SK-N-SH (cell line): ENCODE measurements around the gene PICALM. TPM values are rescaled to one million over a fixed set of nuclear protein-coding genes. Genes with fewer than 3 reads are reported as not detected.

ENCODE experiments used
- CTCF ChIA-PET: fragments of 300-600, 350-600 bp; formaldehyde crosslinking; extraction: SDS; loops from one replicate; lab custom pipeline; 2021; lab: Yijun Ruan, JAX
- POLR2A ChIA-PET: fragments of 350-600 bp; sonication (Branson Sonifier 250); formaldehyde crosslinking; extraction: SDS; loops from one replicate; lab custom pipeline; 2020; ENCODE audit warnings: antibody characterized with exemption, inconsistent platforms; lab: Yijun Ruan, JAX
- DNase-seq: peaks from one replicate; pipeline ENCODE4 v3.0.0; 2012
- H2AFZ ChIP-seq: fragments of 200-600 bp; sonication (generic); 2 replicates; pipeline ENCODE4 v1.8.1; 2016; ENCODE audit warnings: antibody characterized with exemption, mild to moderate bottlenecking, low read depth
- H3F3A ChIP-seq: fragments of 200-600 bp; sonication (generic); replicated peaks from 2 replicates; pipeline ENCODE3; 2016; ENCODE audit warnings: antibody characterized with exemption, mild to moderate bottlenecking; ENCODE audit not compliant: insufficient read depth
- H3K27ac ChIP-seq, 2 experiments: fragments of 200-500 bp in 1 of 2; fragments of 200-600 bp in 1 of 2; sonication (Bioruptor generic) in 1 of 2; sonication (generic), shearing (Covaris generic) in 1 of 2; 2 replicates each; pipeline versions ENCODE4 v1.5.1 to v1.6.1; 2014 to 2016; ENCODE audit warnings: low read depth in 2 of 2, inconsistent platforms in 1 of 2, low read length in 1 of 2, mild to moderate bottlenecking in 1 of 2, mixed read lengths in 1 of 2
- H3K27me3 ChIP-seq: fragments of 200-600 bp; sonication (generic), shearing (Covaris generic); 2 replicates; pipeline ENCODE4 v1.6.1; 2016; ENCODE audit warnings: mixed run types; ENCODE audit not compliant: insufficient read depth
- H3K36me3 ChIP-seq, 2 experiments: fragments of 200-500 bp in 1 of 2; fragments of 200-600 bp in 1 of 2; sonication (Bioruptor generic) in 1 of 2; sonication (generic) in 1 of 2; replicated peaks in 1 of 2; 2 replicates each; pipeline versions ENCODE3 to v1.5.1; 2014 to 2016; ENCODE audit warnings: low read length in 1 of 2, mild to moderate bottlenecking in 1 of 2; ENCODE audit not compliant: insufficient read depth in 2 of 2, control insufficient read depth in 1 of 2
- H3K4me1 ChIP-seq, 2 experiments: fragments of 200-500 bp in 1 of 2; fragments of 200-600 bp in 1 of 2; sonication (Bioruptor generic) in 1 of 2; sonication (generic), shearing (Covaris generic) in 1 of 2; 2 replicates each; pipeline versions ENCODE4 v1.5.1 to v1.6.1; 2014 to 2016; ENCODE audit warnings: low read depth in 1 of 2, low read length in 1 of 2, mixed run types in 1 of 2; ENCODE audit not compliant: insufficient read depth in 2 of 2, control insufficient read depth in 1 of 2
- H3K4me2 ChIP-seq: fragments of 200-600 bp; sonication (generic), shearing (Covaris generic); 2 replicates; pipeline ENCODE4 v1.6.1; 2017; ENCODE audit warnings: mixed run types
- H3K4me3 ChIP-seq, 2 experiments: fragments of 200-500 bp in 1 of 2; fragments of 200-600 bp in 1 of 2; sonication (Bioruptor generic) in 1 of 2; sonication (generic), shearing (Covaris generic) in 1 of 2; 2 replicates each; pipeline versions ENCODE4 v1.5.1 to v1.8.1; 2014 to 2016; ENCODE audit warnings: low read depth in 2 of 2, inconsistent platforms in 1 of 2, low read length in 1 of 2, mild to moderate bottlenecking in 1 of 2, mixed read lengths in 1 of 2, moderate library complexity in 1 of 2
- H3K79me2 ChIP-seq: fragments of 200-600 bp; sonication (generic); 2 replicates; pipeline ENCODE4 v1.8.1; 2017; ENCODE audit warnings: mild to moderate bottlenecking; ENCODE audit not compliant: insufficient read depth
- H3K9ac ChIP-seq: fragments of 200-600 bp; sonication (generic); 2 replicates; pipeline ENCODE4 v1.6.1; 2017; ENCODE audit warnings: mixed run types
- H3K9me2 ChIP-seq: fragments of 200-600 bp; sonication (generic); 2 replicates; pipeline ENCODE4 v1.6.1; 2017; ENCODE audit warnings: mixed run types
- H3K9me3 ChIP-seq: fragments of 200-600 bp; sonication (generic); 2 replicates; pipeline ENCODE4 v1.6.1; 2017; ENCODE audit warnings: mixed run types, mild to moderate bottlenecking, moderate library complexity
- H4K20me1 ChIP-seq: fragments of 200-600 bp; sonication (generic); 2 replicates; pipeline ENCODE4 v1.6.1; 2017; ENCODE audit warnings: mild to moderate bottlenecking, mixed run types; ENCODE audit not compliant: insufficient read depth
- CHD2 ChIP-seq: fragments of 150-350 bp; IDR thresholded peaks from 2 replicates; pipeline ENCODE4 v1.6.1; 2018; ENCODE audit warnings: low read length; ENCODE audit not compliant: partially characterized antibody
- ELF1 ChIP-seq: IDR thresholded peaks from 2 replicates; pipeline ENCODE4 v1.4.0; 2012
- EP300 ChIP-seq, 2 experiments: IDR thresholded peaks; 2 replicates each; pipeline versions ENCODE4 v1.4.0 to v1.6.1; 2012; ENCODE audit warnings: borderline replicate concordance in 1 of 2, low read depth in 1 of 2, low read length in 1 of 2
- EZH2phosphoT487 ChIP-seq: fragments of 200-600 bp; sonication (generic); IDR thresholded peaks from 2 replicates; pipeline ENCODE4 v1.6.1; 2017; ENCODE audit warnings: low read depth, mixed run types, mild to moderate bottlenecking, antibody characterized with exemption, moderate library complexity, borderline replicate concordance
- FOSL2 ChIP-seq: IDR thresholded peaks from 2 replicates; pipeline ENCODE4 v1.4.0; 2012; ENCODE audit warnings: low read depth, mild to moderate bottlenecking, moderate library complexity, borderline replicate concordance
- FOXJ3 ChIP-seq: sonication (generic); formaldehyde crosslinking; IDR thresholded peaks from 2 replicates; pipeline ENCODE4 v1.5.1; 2020; ENCODE audit warnings: mild to moderate bottlenecking, missing genetic modification reagents
- FOXM1 ChIP-seq: IDR thresholded peaks from 2 replicates; pipeline ENCODE4 v1.4.0; 2012; ENCODE audit warnings: low read depth, mild to moderate bottlenecking
- GABPA ChIP-seq: IDR thresholded peaks from 2 replicates; pipeline ENCODE4 v1.4.0; 2012; ENCODE audit warnings: low read depth, mild to moderate bottlenecking
- GATA2 ChIP-seq: sonication (generic); formaldehyde crosslinking; IDR thresholded peaks from 2 replicates; pipeline ENCODE4 v1.5.0; 2020; ENCODE audit warnings: mild to moderate bottlenecking, missing genetic modification reagents
- JUND ChIP-seq: IDR thresholded peaks from 2 replicates; pipeline ENCODE4 v1.4.0; 2012
- MEF2A ChIP-seq: IDR thresholded peaks from 2 replicates; pipeline ENCODE4 v1.4.0; 2012; ENCODE audit warnings: low read depth, borderline replicate concordance
- MXI1 ChIP-seq: IDR thresholded peaks from 2 replicates; pipeline ENCODE4 v1.6.1; 2012; ENCODE audit warnings: mild to moderate bottlenecking, low read depth, low read length, improper control_type of control experiment
- NFIC ChIP-seq: IDR thresholded peaks from 2 replicates; pipeline ENCODE4 v1.4.0; 2012; ENCODE audit warnings: borderline replicate concordance
- NRF1 ChIP-seq: IDR thresholded peaks from 2 replicates; pipeline ENCODE4 v1.6.1; 2012; ENCODE audit warnings: low read depth, mild to moderate bottlenecking, low read length
- POLR2AphosphoS5 ChIP-seq: IDR thresholded peaks from 2 replicates; pipeline ENCODE4 v1.6.1; 2012; ENCODE audit warnings: low read depth, low read length
- RAD21 ChIP-seq: IDR thresholded peaks from 2 replicates; pipeline ENCODE4 v1.6.1; 2012; ENCODE audit warnings: mild to moderate bottlenecking, low read length
- RFX5 ChIP-seq: IDR thresholded peaks from 2 replicates; pipeline ENCODE4 v1.6.1; 2012; ENCODE audit warnings: mild to moderate bottlenecking, improper control_type of control experiment, low read length
- RXRA ChIP-seq: IDR thresholded peaks from 2 replicates; pipeline ENCODE4 v1.4.0; 2012; ENCODE audit warnings: low read depth, mild to moderate bottlenecking, borderline replicate concordance
- SIN3A ChIP-seq: IDR thresholded peaks from 2 replicates; pipeline ENCODE4 v1.6.1; 2012; ENCODE audit warnings: low read depth, mild to moderate bottlenecking, low read length, moderate library complexity, borderline replicate concordance
- SMC3 ChIP-seq: IDR thresholded peaks from 2 replicates; pipeline ENCODE4 v1.6.1; 2012; ENCODE audit warnings: low read depth, low read length, improper control_type of control experiment
- TAF1 ChIP-seq: IDR thresholded peaks from 2 replicates; pipeline ENCODE4 v1.6.1; 2012; ENCODE audit warnings: low read depth, mild to moderate bottlenecking, low read length, moderate library complexity, borderline replicate concordance
- TCF12 ChIP-seq: IDR thresholded peaks from 2 replicates; pipeline ENCODE4 v1.4.0; 2012
- TEAD4 ChIP-seq: IDR thresholded peaks from 2 replicates; pipeline ENCODE4 v1.4.0; 2012; ENCODE audit warnings: mild to moderate bottlenecking, borderline replicate concordance; ENCODE audit not compliant: insufficient read depth
- YY1 ChIP-seq: IDR thresholded peaks from 2 replicates; pipeline ENCODE4 v1.4.0; 2012; ENCODE audit warnings: low read depth, mild to moderate bottlenecking
- WGBS: methylation state at CpG from one replicate; pipeline ENCODE4 v1.1.6; 2017; ENCODE audit warnings: low lambda C conversion rate; 5-methylcytosine and 5-hydroxymethylcytosine counted together
- polyA plus RNA-seq, 3 experiments: library from polyadenylated mRNA; depleted of rRNA; stranded (reverse); fragments of >200 nt; gene quantifications; 2 replicates each; pipeline ENCODE4 v1.2.3, GENCODE V29; 2012
- TF ChIP-seq, protein P1 (sequence below): IDR thresholded peaks from 2 replicates; pipeline ENCODE4; 2012
- TF ChIP-seq, protein P2 (sequence below): IDR thresholded peaks from 2 replicates; pipeline ENCODE4 v1.4.0; 2012; ENCODE audit warnings: low read depth
- TF ChIP-seq, protein P3 (sequence below): fragments of 200-600 bp; sonication (generic); IDR thresholded peaks from 2 replicates; pipeline ENCODE4 v1.6.1; 2017; ENCODE audit warnings: antibody characterized with exemption, mild to moderate bottlenecking, moderate library complexity
- TF ChIP-seq, protein P4 (sequence below): fragments of 150-350 bp; IDR thresholded peaks from 2 replicates; pipeline ENCODE4 v1.6.1; 2016; ENCODE audit warnings: mild to moderate bottlenecking, low read depth, low read length
- TF ChIP-seq, protein P5 (sequence below): IDR thresholded peaks from 2 replicates; pipeline ENCODE4 v1.6.1; 2012; ENCODE audit warnings: mild to moderate bottlenecking, low read depth, low read length, moderate library complexity

The PICALM gene
- polyA plus RNA-seq, 1 of the 3 experiments (the other 2 are of a cell fraction) = 103 TPM

DNA sequence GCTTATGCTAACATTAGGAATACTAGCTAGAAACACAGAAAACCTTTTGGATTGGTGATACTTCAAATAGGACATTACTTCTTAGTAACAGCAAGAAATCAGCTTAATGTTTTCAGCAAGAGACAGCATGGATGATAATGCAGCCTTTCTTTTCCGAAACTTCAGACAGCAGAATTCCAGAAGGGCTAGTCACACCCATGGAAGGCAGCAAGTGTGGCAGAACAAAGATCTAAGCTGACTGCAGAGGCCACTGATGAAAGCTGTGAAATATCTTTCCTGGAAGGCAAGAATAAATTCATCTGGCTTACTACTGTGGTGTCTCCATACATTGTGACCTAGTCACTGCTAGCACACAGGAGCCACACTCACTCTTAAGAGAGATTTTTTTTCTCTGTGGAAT, 113.4 kb downstream of the PICALM start:
- no peaks in the 10 kb centered on the region for H3K9me2 ChIP-seq
- peak overlapping the region; percentile 35 to 44 for H3K27ac ChIP-seq
- peaks cover 9% of the 10 kb centered on the region for H3F3A ChIP-seq
- H2AFZ ChIP-seq = no peak overlapping the region
- H3K9ac ChIP-seq = no peak overlapping the region
- ChIA-PET POLR2A (no interaction called here), CTCF (no interaction called here)
- no peak overlapping the region for H3K4me3 ChIP-seq
- peaks cover 0 to 9% of the 10 kb centered on the region in 2 experiments; a peak in 1 of 4 replicates for H3K4me1 ChIP-seq
- WGBS = 50% methylated on average over 1 of the region's 1 CpG
- no peak for DNase-seq
- H3K4me2 ChIP-seq = no peak overlapping the region
- no peaks in the 10 kb centered on the region for H3K27me3 ChIP-seq
- H4K20me1 ChIP-seq = no peaks in the 10 kb centered on the region
- peaks cover 36 to 59% of the 10 kb centered on the region in 2 experiments for H3K36me3 ChIP-seq
- H3K79me2 ChIP-seq = peaks cover 12% of the 10 kb centered on the region
- no peaks in the 10 kb centered on the region for H3K9me3 ChIP-seq
- TF ChIP-seq TCF12 = peak; percentile 40; the same call in 1 of the 2 replicates
- TF ChIP-seq, protein P1, sequence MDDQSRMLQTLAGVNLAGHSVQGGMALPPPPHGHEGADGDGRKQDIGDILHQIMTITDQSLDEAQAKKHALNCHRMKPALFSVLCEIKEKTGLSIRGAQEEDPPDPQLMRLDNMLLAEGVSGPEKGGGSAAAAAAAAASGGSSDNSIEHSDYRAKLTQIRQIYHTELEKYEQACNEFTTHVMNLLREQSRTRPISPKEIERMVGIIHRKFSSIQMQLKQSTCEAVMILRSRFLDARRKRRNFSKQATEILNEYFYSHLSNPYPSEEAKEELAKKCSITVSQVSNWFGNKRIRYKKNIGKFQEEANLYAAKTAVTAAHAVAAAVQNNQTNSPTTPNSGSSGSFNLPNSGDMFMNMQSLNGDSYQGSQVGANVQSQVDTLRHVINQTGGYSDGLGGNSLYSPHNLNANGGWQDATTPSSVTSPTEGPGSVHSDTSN = peak; percentile 53; the same call in 1 of the 2 replicates
- no peak for TF ChIP-seq NRF1
- no peak for TF ChIP-seq TAF1
- no peak for TF ChIP-seq SIN3A
- no peak for TF ChIP-seq FOXJ3
- TF ChIP-seq YY1 = no peak
- TF ChIP-seq FOSL2 = peak; percentile 55; the same call in 1 of the 2 replicates
- no peak for TF ChIP-seq RXRA
- no peak for TF ChIP-seq GABPA
- no peak for TF ChIP-seq CHD2
- TF ChIP-seq, protein P2, sequence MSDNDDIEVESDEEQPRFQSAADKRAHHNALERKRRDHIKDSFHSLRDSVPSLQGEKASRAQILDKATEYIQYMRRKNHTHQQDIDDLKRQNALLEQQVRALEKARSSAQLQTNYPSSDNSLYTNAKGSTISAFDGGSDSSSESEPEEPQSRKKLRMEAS = 0 out of 2 replicates have a peak, but pooled peaks have one; percentile 47
- TF ChIP-seq FOXM1 = no peak
- no peak for TF ChIP-seq POLR2AphosphoS5
- no peak; a peak in 2 of 4 replicates for TF ChIP-seq EP300 (IDR thresholded peaks at IDR 0.05; ENCODE audit: borderline replicate concordance in 1 of 2, low read depth in 1 of 2, low read length in 1 of 2)
- TF ChIP-seq ELF1 = no peak
- TF ChIP-seq TEAD4 = no peak
- TF ChIP-seq, protein P3, sequence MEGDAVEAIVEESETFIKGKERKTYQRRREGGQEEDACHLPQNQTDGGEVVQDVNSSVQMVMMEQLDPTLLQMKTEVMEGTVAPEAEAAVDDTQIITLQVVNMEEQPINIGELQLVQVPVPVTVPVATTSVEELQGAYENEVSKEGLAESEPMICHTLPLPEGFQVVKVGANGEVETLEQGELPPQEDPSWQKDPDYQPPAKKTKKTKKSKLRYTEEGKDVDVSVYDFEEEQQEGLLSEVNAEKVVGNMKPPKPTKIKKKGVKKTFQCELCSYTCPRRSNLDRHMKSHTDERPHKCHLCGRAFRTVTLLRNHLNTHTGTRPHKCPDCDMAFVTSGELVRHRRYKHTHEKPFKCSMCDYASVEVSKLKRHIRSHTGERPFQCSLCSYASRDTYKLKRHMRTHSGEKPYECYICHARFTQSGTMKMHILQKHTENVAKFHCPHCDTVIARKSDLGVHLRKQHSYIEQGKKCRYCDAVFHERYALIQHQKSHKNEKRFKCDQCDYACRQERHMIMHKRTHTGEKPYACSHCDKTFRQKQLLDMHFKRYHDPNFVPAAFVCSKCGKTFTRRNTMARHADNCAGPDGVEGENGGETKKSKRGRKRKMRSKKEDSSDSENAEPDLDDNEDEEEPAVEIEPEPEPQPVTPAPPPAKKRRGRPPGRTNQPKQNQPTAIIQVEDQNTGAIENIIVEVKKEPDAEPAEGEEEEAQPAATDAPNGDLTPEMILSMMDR = no peak
- TF ChIP-seq, protein P4, sequence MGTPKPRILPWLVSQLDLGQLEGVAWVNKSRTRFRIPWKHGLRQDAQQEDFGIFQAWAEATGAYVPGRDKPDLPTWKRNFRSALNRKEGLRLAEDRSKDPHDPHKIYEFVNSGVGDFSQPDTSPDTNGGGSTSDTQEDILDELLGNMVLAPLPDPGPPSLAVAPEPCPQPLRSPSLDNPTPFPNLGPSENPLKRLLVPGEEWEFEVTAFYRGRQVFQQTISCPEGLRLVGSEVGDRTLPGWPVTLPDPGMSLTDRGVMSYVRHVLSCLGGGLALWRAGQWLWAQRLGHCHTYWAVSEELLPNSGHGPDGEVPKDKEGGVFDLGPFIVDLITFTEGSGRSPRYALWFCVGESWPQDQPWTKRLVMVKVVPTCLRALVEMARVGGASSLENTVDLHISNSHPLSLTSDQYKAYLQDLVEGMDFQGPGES = no peak
- TF ChIP-seq RFX5 = no peak
- TF ChIP-seq EZH2phosphoT487 = no peak
- no peak for TF ChIP-seq GATA2
- TF ChIP-seq RAD21 = no peak
- peak; percentile 65 for TF ChIP-seq JUND
- TF ChIP-seq, protein P5, sequence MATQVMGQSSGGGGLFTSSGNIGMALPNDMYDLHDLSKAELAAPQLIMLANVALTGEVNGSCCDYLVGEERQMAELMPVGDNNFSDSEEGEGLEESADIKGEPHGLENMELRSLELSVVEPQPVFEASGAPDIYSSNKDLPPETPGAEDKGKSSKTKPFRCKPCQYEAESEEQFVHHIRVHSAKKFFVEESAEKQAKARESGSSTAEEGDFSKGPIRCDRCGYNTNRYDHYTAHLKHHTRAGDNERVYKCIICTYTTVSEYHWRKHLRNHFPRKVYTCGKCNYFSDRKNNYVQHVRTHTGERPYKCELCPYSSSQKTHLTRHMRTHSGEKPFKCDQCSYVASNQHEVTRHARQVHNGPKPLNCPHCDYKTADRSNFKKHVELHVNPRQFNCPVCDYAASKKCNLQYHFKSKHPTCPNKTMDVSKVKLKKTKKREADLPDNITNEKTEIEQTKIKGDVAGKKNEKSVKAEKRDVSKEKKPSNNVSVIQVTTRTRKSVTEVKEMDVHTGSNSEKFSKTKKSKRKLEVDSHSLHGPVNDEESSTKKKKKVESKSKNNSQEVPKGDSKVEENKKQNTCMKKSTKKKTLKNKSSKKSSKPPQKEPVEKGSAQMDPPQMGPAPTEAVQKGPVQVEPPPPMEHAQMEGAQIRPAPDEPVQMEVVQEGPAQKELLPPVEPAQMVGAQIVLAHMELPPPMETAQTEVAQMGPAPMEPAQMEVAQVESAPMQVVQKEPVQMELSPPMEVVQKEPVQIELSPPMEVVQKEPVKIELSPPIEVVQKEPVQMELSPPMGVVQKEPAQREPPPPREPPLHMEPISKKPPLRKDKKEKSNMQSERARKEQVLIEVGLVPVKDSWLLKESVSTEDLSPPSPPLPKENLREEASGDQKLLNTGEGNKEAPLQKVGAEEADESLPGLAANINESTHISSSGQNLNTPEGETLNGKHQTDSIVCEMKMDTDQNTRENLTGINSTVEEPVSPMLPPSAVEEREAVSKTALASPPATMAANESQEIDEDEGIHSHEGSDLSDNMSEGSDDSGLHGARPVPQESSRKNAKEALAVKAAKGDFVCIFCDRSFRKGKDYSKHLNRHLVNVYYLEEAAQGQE = no peak
- no peak for TF ChIP-seq MXI1
- TF ChIP-seq NFIC = no peak
- TF ChIP-seq MEF2A = no peak
- no peak for TF ChIP-seq SMC3
